B cell (primary cell): ENCODE results near the gene B4GALNT4.

Source experiments
- CTCF ChIP-seq: fragments of 200-600 bp; IDR thresholded peaks from one replicate; pipeline ENCODE4 v1.8.0; 2022; ENCODE audit warnings: antibody characterized with exemption, mild to moderate bottlenecking
- EZH2 ChIP-seq: IDR thresholded peaks from 2 replicates; pipeline ENCODE4 v1.6.1; 2012; ENCODE audit warnings: borderline replicate concordance, low read depth, mild to moderate bottlenecking, moderate library complexity, low read length; ENCODE audit not compliant: insufficient read depth, poor library complexity, severe bottlenecking

DNA sequence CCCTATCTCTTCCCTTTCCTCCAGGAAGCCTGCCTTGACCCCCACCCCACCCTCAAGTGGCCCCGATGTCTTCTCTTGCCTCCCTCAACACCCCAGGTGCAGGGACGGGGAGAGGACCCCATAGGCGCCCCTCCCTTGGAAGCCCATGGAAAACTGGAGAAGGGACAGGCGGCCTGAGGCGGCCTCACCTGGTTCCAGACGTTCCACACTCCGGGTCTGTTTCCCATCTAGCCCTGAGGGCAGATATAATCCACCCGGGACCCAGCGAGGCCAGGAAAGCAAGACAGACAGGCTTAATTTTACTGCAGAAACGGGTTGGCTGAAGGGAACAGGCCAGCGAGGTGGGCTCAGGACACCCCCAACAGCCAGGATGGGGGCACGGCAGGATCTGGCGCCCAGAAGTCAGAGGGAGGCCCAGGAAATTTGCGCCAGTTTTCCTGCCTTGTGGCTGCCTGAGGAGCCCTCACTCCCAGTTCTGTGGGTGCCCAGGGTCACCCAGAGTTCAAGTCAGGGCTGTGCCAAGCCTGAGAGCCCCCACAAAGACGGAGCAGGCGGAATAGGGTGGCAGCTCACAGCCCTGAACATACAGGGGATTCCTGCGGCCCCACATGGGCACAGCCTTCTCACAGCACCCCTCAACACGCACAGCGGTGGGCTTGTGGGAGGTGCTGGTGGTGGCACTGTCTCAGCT, 48.5 kb downstream of the B4GALNT4 start:
- no peak for TF ChIP-seq CTCF
- TF ChIP-seq EZH2 = no peak
